IPS DF 19.7 (cell line): ENCODE results near the gene UNKL.
"Not testable (repeated sequence)": the region's sequence is repeated elsewhere in the genome, so short reads cannot be mapped to it uniquely, and the experiment has no call there.

Experiments
- DNase-seq: peaks from one replicate; pipeline ENCODE4 v3.0.0-alpha.2; 2013; ENCODE audit warnings: low read depth, low spot score

UNKL gene

GRCh38 chr16:1445518-1446203 is 31.2 kb upstream of the UNKL start:
- no peak for DNase-seq

DNA sequence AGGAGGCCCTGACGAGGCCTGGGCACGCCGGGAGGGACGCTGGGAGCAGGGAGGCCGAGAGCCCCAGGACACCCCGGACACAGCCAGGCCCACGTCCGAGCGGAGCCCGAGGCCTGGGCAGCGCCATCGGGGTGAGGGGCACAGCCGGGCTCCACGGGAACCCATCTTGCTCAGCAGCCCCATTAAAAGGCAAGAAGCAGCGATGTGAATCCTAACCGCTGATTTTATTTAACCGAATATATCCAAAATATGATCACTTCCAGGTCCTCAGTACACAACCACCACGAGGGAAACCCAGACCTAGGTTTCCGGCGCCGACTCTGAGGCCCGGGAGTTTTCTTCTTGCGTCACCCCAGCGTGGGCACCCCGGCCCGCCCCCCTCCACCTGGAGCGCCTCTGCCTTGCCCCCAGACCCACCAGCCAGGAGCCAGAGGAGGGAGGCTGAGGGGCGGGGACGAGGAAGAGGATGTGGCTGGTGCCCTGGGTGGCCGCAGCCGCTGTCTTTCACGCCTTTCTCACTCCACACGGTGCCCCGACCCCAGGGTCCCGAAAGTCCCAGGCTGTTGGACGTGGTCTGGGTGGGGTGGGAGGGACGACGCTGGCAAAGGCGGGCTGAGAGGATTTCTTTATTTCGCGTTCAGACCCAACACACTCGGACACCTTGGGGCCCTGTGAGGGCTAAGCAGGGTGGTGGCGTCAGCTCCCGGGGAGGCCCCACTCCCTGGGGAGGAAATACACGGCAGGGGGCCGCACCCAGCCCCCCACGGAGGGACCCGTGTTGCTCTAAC is 30.4 kb upstream of the UNKL start:
- DNase-seq, result no peak

- no peak for DNase-seq
Observed at GRCh38 chr16:1443980-1444729, 29.7 kb upstream of the UNKL start, which contains the start of gene CCDC154. TSS of gene CCDC154 (minus strand) at chr16:1444556. CDS start at chr16:1444322, 234 bp downstream.

DNA sequence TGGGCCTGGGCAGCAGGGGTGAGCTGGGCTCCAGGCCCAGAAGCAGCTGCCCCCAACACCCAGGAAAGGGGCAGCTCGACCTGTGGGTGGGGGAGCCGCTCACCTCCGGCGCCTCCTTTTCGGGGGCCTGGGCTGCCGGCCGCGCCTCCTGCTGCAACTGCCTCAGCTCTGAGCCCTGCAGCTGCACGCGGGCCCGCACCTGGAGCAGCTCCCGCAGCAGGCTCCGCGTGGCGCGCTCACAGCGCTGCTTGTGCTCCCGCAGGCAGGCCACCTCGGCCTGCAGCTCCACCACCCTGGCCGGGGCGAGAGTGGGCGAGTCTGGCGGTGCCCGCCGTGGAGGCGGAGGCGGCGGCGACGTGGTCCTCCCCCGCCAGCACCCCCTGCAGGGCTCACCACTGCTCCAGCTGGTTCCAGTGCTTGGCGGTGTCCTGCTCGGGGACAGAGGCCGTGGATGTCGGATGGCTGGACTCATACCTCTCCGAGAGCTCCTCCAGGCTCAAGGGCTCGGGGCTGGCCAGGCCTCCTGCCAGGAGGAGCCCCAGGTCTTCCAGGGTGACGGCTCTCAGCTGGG is 29.0 kb upstream of the UNKL start:
- no peak for DNase-seq

- DNase-seq, result no peak
Observed at GRCh38 chr16:1442697-1443096, 28.2 kb upstream of the UNKL start.

DNA sequence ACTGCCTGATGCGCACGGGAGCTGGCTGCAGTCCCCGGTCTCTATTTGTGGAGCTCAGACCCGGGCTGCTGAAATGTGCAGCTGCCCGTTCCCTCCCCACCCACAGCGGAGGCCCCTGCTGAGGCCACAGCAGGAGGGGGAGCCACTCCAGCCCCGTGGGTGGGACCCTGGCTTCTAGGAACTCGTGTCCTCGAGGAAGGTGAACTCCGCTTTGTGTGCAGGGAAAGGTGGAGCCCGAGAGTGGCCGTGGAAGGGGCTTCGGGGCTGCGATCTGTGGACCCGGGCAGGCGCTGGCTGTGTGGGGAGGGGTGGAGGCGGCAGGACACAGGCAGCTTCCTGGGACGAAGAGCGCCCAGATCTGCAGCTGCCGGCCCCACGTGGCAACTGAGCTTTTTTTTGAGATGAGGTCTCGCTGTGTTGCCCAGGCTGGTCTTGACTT is 26.9 kb upstream of the UNKL start:
- no peak for DNase-seq

- not testable (repeated sequence) for DNase-seq
Observed at GRCh38 chr16:1439699-1440074, 25.2 kb upstream of the UNKL start.

- no peak for DNase-seq
Observed at GRCh38 chr16:1439058-1439698, 24.7 kb upstream of the UNKL start.

DNA sequence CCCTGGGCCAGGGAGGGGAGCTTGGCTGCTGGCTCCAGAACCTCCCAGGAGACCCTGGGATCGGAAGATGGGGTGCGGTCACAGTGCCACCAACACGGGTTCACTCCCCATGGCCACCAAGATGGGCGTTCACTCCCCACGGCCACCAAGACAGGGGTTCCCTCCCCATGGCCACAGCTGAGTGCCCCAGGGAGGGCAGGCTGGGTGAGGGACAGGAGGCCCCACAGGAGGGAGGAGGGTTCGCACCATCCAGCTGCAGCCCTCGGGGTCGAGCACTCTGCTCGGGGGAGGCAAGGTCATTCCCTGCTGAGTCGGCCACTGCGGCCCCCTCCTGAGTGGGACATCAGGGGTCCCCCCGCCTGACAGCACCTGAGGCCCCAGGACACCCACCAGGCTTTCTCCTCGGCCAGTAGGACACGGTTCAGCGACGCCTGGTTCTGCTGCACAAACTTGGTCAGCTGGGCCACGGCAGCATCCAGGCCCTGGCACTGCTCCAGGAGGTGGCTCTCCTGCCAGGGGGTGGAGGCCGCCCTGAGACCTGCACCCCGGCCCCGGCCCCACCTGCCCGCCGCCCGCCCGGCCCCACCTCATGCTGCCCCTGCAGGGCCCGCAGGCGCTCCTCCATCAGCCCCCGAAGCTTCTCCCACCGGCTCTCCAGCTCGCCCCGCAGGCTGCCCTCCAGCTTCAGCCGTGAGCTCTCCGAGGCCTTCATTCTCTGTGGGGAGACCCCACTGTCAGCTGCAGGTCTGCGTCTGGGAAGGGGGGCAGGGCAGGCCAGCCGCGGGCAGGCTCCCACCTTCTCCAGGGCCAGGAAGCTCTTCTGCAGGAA is 23.9 kb upstream of the UNKL start:
- DNase-seq, result no peak

GRCh38 chr16:1437606-1438005 is 23.1 kb upstream of the UNKL start:
- DNase-seq, result no peak

DNA sequence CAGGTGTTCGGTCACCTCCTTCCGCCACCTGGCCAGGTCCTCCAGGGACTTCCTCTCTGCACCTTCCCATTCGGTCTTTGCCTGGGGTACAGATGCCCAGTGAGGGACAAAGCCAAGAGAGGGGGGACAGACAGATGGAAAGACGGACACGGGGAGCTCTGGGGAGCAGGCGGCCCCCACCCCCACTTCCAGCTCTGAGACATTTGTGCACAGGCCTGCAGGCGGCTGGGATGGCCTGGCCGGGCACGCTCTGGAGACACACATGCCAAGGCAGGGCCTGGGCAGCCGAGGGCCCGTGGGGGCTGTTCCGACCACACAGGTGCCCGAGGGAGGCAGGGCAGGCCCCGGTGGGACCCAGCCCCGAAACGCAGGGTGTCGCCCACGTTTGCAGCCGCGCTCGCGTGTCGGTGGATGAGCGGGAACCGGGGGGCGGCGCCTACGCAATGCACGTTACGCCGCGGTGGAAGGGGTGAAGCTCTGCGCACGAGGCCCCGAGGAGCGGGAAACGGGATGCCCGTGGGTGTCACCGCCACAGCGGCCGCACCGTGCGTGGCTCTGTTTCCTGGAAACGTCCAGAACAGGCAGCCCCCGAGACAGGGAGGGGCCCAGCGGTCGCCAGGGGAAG is 22.3 kb upstream of the UNKL start:
- DNase-seq, result no peak

- DNase-seq, result no peak
Observed at GRCh38 chr16:1435921-1436697, 21.6 kb upstream of the UNKL start.

- DNase-seq, result no peak
Observed at GRCh38 chr16:1434644-1435592, 20.4 kb upstream of the UNKL start.

DNA sequence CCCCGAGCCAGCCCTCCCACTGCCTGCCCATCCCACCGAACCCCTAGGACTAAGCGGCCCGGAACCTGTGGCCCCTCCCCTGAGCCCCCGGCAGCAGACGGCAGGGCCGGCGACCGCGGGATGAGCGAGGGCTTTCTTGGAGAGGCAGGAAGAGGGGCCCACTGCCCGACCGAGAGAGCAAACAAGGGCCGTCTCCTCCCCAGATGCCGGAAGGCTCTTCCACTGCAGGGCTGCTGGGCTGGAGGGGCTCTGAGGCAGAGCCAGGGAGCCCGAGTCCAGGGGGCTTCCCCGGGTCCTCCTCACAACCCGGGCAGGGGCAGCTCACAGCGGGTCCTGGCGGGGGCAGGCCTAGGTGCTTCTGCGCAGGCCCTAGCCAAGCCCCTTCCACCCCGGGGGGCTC is 19.3 kb upstream of the UNKL start:
- no peak for DNase-seq

GRCh38 chr16:1433263-1433560 is 18.7 kb upstream of the UNKL start:
- DNase-seq, result no peak

DNA sequence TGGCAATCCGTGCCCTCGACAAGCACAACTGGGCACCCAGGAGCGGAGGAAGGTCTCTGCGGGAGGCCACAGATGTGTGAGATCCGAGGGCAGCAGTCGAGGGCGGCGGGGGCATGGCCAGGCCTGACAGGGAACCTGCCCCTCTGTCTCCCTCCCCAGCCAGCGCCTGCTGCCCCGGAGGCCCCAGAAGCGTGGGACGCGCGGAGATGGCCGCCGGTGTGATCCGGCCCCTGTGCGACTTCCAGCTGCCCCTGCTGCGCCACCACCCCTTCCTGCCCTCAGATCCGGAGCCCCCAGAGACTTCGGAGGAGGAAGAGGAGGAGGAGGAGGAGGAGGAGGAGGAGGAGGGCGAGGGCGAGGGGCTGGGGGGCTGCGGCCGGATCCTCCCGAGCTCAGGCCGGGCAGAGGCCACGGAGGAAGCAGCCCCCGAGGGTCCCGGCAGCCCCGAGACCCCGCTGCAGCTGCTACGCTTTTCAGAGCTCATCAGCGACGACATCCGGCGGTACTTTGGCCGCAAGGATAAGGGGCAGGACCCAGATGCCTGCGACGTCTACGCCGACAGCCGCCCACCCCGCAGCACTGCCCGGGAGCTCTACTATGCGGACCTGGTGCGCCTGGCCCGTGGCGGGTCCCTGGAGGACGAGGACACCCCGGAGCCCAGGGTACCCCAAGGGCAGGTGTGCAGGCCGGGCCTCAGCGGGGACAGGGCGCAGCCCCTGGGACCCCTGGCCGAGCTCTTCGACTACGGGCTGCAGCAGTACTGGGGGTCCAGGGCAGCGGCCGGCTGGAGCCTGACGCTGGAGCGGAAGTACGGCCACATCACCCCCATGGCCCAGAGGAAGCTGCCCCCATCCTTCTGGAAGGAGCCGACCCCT is 18.1 kb upstream of the UNKL start:
- no peak for DNase-seq

DNA sequence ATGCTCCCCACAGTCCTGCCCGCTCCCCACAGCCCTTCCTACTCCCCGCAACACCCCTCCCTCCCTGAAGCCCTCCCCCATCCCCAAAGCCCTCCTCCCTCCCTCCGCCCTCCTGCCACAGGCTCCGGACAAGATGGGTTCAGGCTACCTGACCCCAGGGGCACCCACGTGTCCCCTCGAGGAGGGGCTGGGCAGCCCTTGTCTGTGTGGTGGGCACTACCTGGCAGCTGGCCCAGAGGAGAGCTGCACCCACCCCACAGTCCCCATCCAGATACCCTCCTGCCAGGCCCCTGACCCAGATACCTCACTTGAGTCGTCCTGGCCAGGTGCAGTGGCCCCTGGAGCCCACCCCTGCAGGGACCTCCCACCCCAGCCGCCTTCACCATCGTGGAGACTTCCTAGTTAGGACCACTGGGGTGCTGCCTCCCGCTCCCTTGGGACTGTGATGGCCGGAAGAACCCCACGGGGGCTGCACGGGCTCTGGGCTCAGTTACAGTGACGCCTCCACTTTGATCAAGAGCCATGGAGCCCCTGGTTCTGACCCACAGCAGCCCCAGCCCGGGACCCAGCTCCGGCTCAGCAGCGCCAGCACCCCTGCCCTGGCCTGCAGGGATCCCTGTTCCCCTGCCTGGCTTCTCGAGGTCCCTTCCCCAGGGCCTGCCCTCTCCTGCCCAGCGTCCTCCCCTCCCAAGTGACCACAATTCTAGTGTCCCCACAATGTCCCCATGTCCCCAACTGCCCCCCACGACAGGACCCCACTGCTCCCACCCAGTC is 17.2 kb upstream of the UNKL start:
- DNase-seq, result no peak
